DOHH2 (cell line): ENCODE data around the gene NGF.
"Not testable (repeated sequence)": the region's sequence is repeated elsewhere in the genome, so short reads cannot be mapped to it uniquely, and the experiment has no call there.

Experiments used
- H3F3A ChIP-seq: fragments of 200-600 bp; sonication (generic), shearing (Covaris generic); 2 replicates; pipeline ENCODE4 v1.6.0; 2016; ENCODE audit warnings: antibody characterized with exemption, mild to moderate bottlenecking; ENCODE audit not compliant: control insufficient read depth, insufficient read depth
- H3K27ac ChIP-seq: fragments of 200-600 bp; sonication (generic); 2 replicates; pipeline ENCODE4 v1.5.1; 2014; ENCODE audit warnings: low read depth, mild to moderate bottlenecking, low read length, moderate library complexity
- H3K27me3 ChIP-seq: fragments of 200-600 bp; sonication (generic); 2 replicates; pipeline ENCODE4 v1.6.1; 2014; ENCODE audit warnings: mild to moderate bottlenecking, low read length, mixed read lengths; ENCODE audit not compliant: control insufficient read depth
- H3K36me3 ChIP-seq: fragments of 200-600 bp; sonication (generic); 2 replicates; pipeline ENCODE4 v1.6.1; 2014; ENCODE audit warnings: mild to moderate bottlenecking, low read length, moderate library complexity, mixed read lengths; ENCODE audit not compliant: control insufficient read depth
- H3K4me1 ChIP-seq: fragments of 200-600 bp; sonication (generic); 2 replicates; pipeline ENCODE4 v1.6.1; 2014; ENCODE audit warnings: mild to moderate bottlenecking, low read length, mixed read lengths; ENCODE audit not compliant: control insufficient read depth
- H3K4me2 ChIP-seq: fragments of 200-600 bp; sonication (generic); 2 replicates; pipeline ENCODE4 v1.6.0; 2014; ENCODE audit warnings: mild to moderate bottlenecking, low read length, moderate library complexity
- H3K4me3 ChIP-seq: fragments of 200-600 bp; sonication (generic); 2 replicates; pipeline ENCODE4 v1.5.1; 2014; ENCODE audit warnings: mild to moderate bottlenecking, low read length, mixed read lengths
- H3K79me2 ChIP-seq: fragments of 200-600 bp; sonication (generic); 2 replicates; pipeline ENCODE4 v1.6.1; 2014; ENCODE audit warnings: mild to moderate bottlenecking, low read length, mixed read lengths; ENCODE audit not compliant: control insufficient read depth
- H3K9me2 ChIP-seq: fragments of 200-600 bp; sonication (generic); replicated peaks from 2 replicates; pipeline ENCODE4 v1.6.1; 2014; ENCODE audit warnings: mild to moderate bottlenecking, low read length, mixed read lengths; ENCODE audit not compliant: control insufficient read depth
- H3K9me3 ChIP-seq: fragments of 200-600 bp; sonication (generic); 2 replicates; pipeline ENCODE4 v1.6.1; 2014; ENCODE audit warnings: antibody characterized with exemption, low read length, mixed read lengths; ENCODE audit not compliant: control insufficient read depth, insufficient read depth
- H4K20me1 ChIP-seq: fragments of 200-600 bp; sonication (generic); 2 replicates; pipeline ENCODE4 v1.6.0; 2014; ENCODE audit warnings: low read depth, mild to moderate bottlenecking, antibody characterized with exemption, low read length, moderate library complexity; ENCODE audit not compliant: control insufficient read depth, insufficient read depth
- CTCF ChIP-seq: fragments of 200-600 bp; sonication (generic); IDR thresholded peaks from one replicate; pipeline ENCODE4 v1.5.1; 2014; ENCODE audit warnings: antibody characterized with exemption, mild to moderate bottlenecking, low read depth, low read length; ENCODE audit not compliant: poor library complexity, severe bottlenecking
- EZH2phosphoT487 ChIP-seq: fragments of 200-600 bp; sonication (generic); IDR thresholded peaks from 2 replicates; pipeline ENCODE4 v1.6.1; 2017; ENCODE audit warnings: borderline replicate concordance, mild to moderate bottlenecking, antibody characterized with exemption, low read length, moderate library complexity, mixed read lengths

The NGF gene

GRCh38 chr1:115311474-115311989, 26.5 kb downstream of the NGF start:
- H3F3A ChIP-seq = no peaks in the 10 kb centered on the region
- peak overlapping the region; percentile 67 for H3K4me2 ChIP-seq
- no peaks in the 10 kb centered on the region for H3K9me3 ChIP-seq

GRCh38 chr1:115310581-115311473, 27.2 kb downstream of the NGF start:
- H3K4me3 ChIP-seq = peak overlapping the region; percentile 51
- no peaks in the 10 kb centered on the region for H3F3A ChIP-seq
- H4K20me1 ChIP-seq = no peaks in the 10 kb centered on the region
- H3K79me2 ChIP-seq = no peaks in the 10 kb centered on the region
- H3K27ac ChIP-seq = peak overlapping the region; percentile 21; the same call in 1 of the 2 replicates
- no peaks in the 10 kb centered on the region for H3K9me2 ChIP-seq
- H3K4me1 ChIP-seq = peaks cover 37% of the 10 kb centered on the region
- H3K27me3 ChIP-seq = no peaks in the 10 kb centered on the region
- H3K4me2 ChIP-seq = peak overlapping the region; percentile 67
- H3K36me3 ChIP-seq = no peaks in the 10 kb centered on the region
- TF ChIP-seq CTCF (no peak), EZH2phosphoT487 (no peak)
- no peaks in the 10 kb centered on the region for H3K9me3 ChIP-seq

More at GRCh38 chr1:115311474-115311989, 26.5 kb downstream of the NGF start:
- Histone ChIP-seq H4K20me1 (no peaks in the 10 kb centered on the region), H3K4me1 (peaks cover 37% of the 10 kb centered on the region), H3K9me2 (no peaks in the 10 kb centered on the region), H3K36me3 (no peaks in the 10 kb centered on the region), H3K4me3 (peak overlapping the region; percentile 51), H3K27me3 (no peaks in the 10 kb centered on the region), H3K79me2 (no peaks in the 10 kb centered on the region), H3K27ac (peak overlapping the region; percentile 21; the same call in 1 of the 2 replicates)
- no peak for TF ChIP-seq CTCF
- no peak for TF ChIP-seq EZH2phosphoT487

- H3K9me2 ChIP-seq, H3K4me3 ChIP-seq, H3F3A ChIP-seq, H4K20me1 ChIP-seq, H3K79me2 ChIP-seq, H3K36me3 ChIP-seq, H3K27me3 ChIP-seq, H3K9me3 ChIP-seq, H3K27ac ChIP-seq, H3K4me2 ChIP-seq: not testable (repeated sequence)
- H3K4me1 ChIP-seq = peaks cover 36% of the 10 kb centered on the region
Measured at GRCh38 chr1:115309504-115309903, 28.5 kb downstream of the NGF start.

- no peak overlapping the region for H3K4me2 ChIP-seq
- peaks cover 31% of the 10 kb centered on the region for H3K4me1 ChIP-seq
- no peak overlapping the region for H3K4me3 ChIP-seq
- no peaks in the 10 kb centered on the region for H3F3A ChIP-seq
- H3K36me3 ChIP-seq = no peaks in the 10 kb centered on the region
- no peaks in the 10 kb centered on the region for H3K79me2 ChIP-seq
- TF ChIP-seq EZH2phosphoT487 (no peak), CTCF (no peak)
- no peaks in the 10 kb centered on the region for H4K20me1 ChIP-seq
- no peak overlapping the region for H3K27ac ChIP-seq
- H3K9me2 ChIP-seq = no peaks in the 10 kb centered on the region
- H3K9me3 ChIP-seq = no peaks in the 10 kb centered on the region
- H3K27me3 ChIP-seq = no peaks in the 10 kb centered on the region
Measured at GRCh38 chr1:115308969-115309368, 29.1 kb downstream of the NGF start.
